HAP-1 (cell line): ENCODE results near the gene PTPRU.

Experiments used
- DNase-seq, 2 experiments: peaks; one replicate each; pipeline ENCODE4 v3.0.0-alpha.2; 2016 to 2020; ENCODE audit warnings: low spot score in 2 of 2
- H3K27me3 ChIP-seq: fragments of 250-450 bp; sonication (Bioruptor Pico); 2 replicates; pipeline ENCODE4 v1.5.1; 2020; ENCODE audit warnings: low read depth, mild to moderate bottlenecking, moderate library complexity
- H3K36me3 ChIP-seq: fragments of 250-450 bp; sonication (Bioruptor Pico); replicated peaks from 2 replicates; pipeline ENCODE4 v1.5.1; 2020; ENCODE audit warnings: mild to moderate bottlenecking
- H3K4me1 ChIP-seq: fragments of 250-450 bp; sonication (Bioruptor Pico); 2 replicates; pipeline ENCODE4 v1.5.1; 2020; ENCODE audit warnings: mild to moderate bottlenecking
- H3K4me3 ChIP-seq: fragments of 250-450 bp; sonication (Bioruptor Pico); 2 replicates; pipeline ENCODE4 v1.5.1; 2020; ENCODE audit warnings: mild to moderate bottlenecking, moderate library complexity
- H3K9me3 ChIP-seq: fragments of 250-450 bp; sonication (Bioruptor Pico); 2 replicates; pipeline ENCODE4 v1.5.1; 2020; ENCODE audit warnings: mild to moderate bottlenecking, moderate library complexity
- in situ Hi-C: fragments of 300-500 bp; cut with MboI; formaldehyde crosslinking; loops from 3 replicates; pipeline ENCODE4 v1.14.3; 2020; ENCODE audit warnings: low sequenced_read_pairs, inconsistent platforms, mixed read lengths

PTPRU gene

GRCh38 chr1:29254346-29254745 lies 18.0 kb downstream of the PTPRU start:
- H3K36me3 ChIP-seq: peaks cover 7% of the 10 kb centered on the region; the same call in 1 of the 2 replicates
- H3K9me3 ChIP-seq: no peaks in the 10 kb centered on the region
- H3K4me1 ChIP-seq: peaks cover 14% of the 10 kb centered on the region
- in situ Hi-C loops: no loop called here
- no peaks in the 10 kb centered on the region for H3K27me3 ChIP-seq
- DNase-seq: no peak
- no peak overlapping the region for H3K4me3 ChIP-seq

GRCh38 chr1:29255134-29255666 lies 18.9 kb downstream of the PTPRU start:
- no peak overlapping the region for H3K4me3 ChIP-seq
- no peaks in the 10 kb centered on the region for H3K27me3 ChIP-seq
- H3K36me3 ChIP-seq: peaks cover 7% of the 10 kb centered on the region; the same call in 1 of the 2 replicates
- H3K9me3 ChIP-seq: no peaks in the 10 kb centered on the region
- DNase-seq: no peak
- in situ Hi-C loops: no loop called here
- H3K4me1 ChIP-seq: peaks cover 12% of the 10 kb centered on the region

- DNase-seq: no peak
- Histone ChIP-seq H3K27me3 (no peaks in the 10 kb centered on the region), H3K9me3 (no peaks in the 10 kb centered on the region), H3K36me3 (peaks cover 14% of the 10 kb centered on the region; the same call in 1 of the 2 replicates), H3K4me3 (no peak overlapping the region), H3K4me1 (peaks cover 12% of the 10 kb centered on the region)
- in situ Hi-C loops: no loop called here
Measured at GRCh38 chr1:29256394-29256793, 20.1 kb downstream of the PTPRU start.

GRCh38 chr1:29256979-29257804 lies 20.9 kb downstream of the PTPRU start:
- H3K9me3 ChIP-seq: no peaks in the 10 kb centered on the region
- in situ Hi-C loops: no loop called here
- H3K36me3 ChIP-seq: peaks cover 14% of the 10 kb centered on the region
- peak in 1 of 2 experiments; percentile 79 for DNase-seq
- H3K4me3 ChIP-seq: no peak overlapping the region
- H3K27me3 ChIP-seq: no peaks in the 10 kb centered on the region
- H3K4me1 ChIP-seq: peaks cover 12% of the 10 kb centered on the region

GRCh38 chr1:29258189-29258975 lies 22.1 kb downstream of the PTPRU start:
- H3K27me3 ChIP-seq: no peaks in the 10 kb centered on the region
- peaks cover 12% of the 10 kb centered on the region for H3K4me1 ChIP-seq
- no peaks in the 10 kb centered on the region for H3K9me3 ChIP-seq
- no peak overlapping the region for H3K4me3 ChIP-seq
- no peak for DNase-seq
- in situ Hi-C loops: no loop called here
- peaks cover 19% of the 10 kb centered on the region for H3K36me3 ChIP-seq

GRCh38 chr1:29258976-29259801 lies 22.9 kb downstream of the PTPRU start:
- no peaks in the 10 kb centered on the region for H3K27me3 ChIP-seq
- peaks cover 19% of the 10 kb centered on the region for H3K36me3 ChIP-seq
- no peak for DNase-seq
- in situ Hi-C loops: no loop called here
- no peaks in the 10 kb centered on the region; the same call in 1 of the 2 replicates for H3K9me3 ChIP-seq
- H3K4me1 ChIP-seq: peaks cover 12% of the 10 kb centered on the region
- no peak overlapping the region for H3K4me3 ChIP-seq

- DNase-seq: no peak
- Histone ChIP-seq H3K9me3 (no peaks in the 10 kb centered on the region; the same call in 1 of the 2 replicates), H3K36me3 (peaks cover 22% of the 10 kb centered on the region), H3K4me3 (no peak overlapping the region), H3K27me3 (no peaks in the 10 kb centered on the region), H3K4me1 (peaks cover 15% of the 10 kb centered on the region)
- in situ Hi-C loops: no loop called here
Measured at GRCh38 chr1:29259802-29260441, 23.6 kb downstream of the PTPRU start.

- Histone ChIP-seq H3K4me3 (no peak overlapping the region), H3K27me3 (no peaks in the 10 kb centered on the region), H3K9me3 (no peaks in the 10 kb centered on the region; the same call in 1 of the 2 replicates), H3K36me3 (peaks cover 23% of the 10 kb centered on the region), H3K4me1 (peaks cover 16% of the 10 kb centered on the region)
- DNase-seq: no peak
- in situ Hi-C loops: no loop called here
Measured at GRCh38 chr1:29260531-29260930, 24.2 kb downstream of the PTPRU start.

GRCh38 chr1:29264773-29265389 lies 28.6 kb downstream of the PTPRU start:
- in situ Hi-C loops: no loop called here
- Histone ChIP-seq H3K27me3 (no peaks in the 10 kb centered on the region), H3K36me3 (peaks cover 16% of the 10 kb centered on the region), H3K4me3 (no peak overlapping the region), H3K9me3 (no peaks in the 10 kb centered on the region; the same call in 1 of the 2 replicates), H3K4me1 (0 out of 2 replicates have a peak, but pooled peaks cover 4% of the 10 kb centered on the region)
- DNase-seq: no peak

- Histone ChIP-seq H3K36me3 (peaks cover 16% of the 10 kb centered on the region), H3K9me3 (no peaks in the 10 kb centered on the region; the same call in 1 of the 2 replicates), H3K4me1 (peaks cover 13% of the 10 kb centered on the region), H3K27me3 (no peaks in the 10 kb centered on the region), H3K4me3 (no peak overlapping the region)
- no peak for DNase-seq
- in situ Hi-C loops: no loop called here
Measured at GRCh38 chr1:29266912-29267311, 30.6 kb downstream of the PTPRU start.

GRCh38 chr1:29267321-29268070 lies 31.2 kb downstream of the PTPRU start:
- Histone ChIP-seq H3K36me3 (peaks cover 12% of the 10 kb centered on the region), H3K4me3 (no peak overlapping the region), H3K9me3 (no peaks in the 10 kb centered on the region; the same call in 1 of the 2 replicates), H3K4me1 (peaks cover 15% of the 10 kb centered on the region), H3K27me3 (no peaks in the 10 kb centered on the region)
- DNase-seq: no peak
- in situ Hi-C loops: no loop called here

- H3K27me3 ChIP-seq: no peaks in the 10 kb centered on the region
- no peak for DNase-seq
- no peaks in the 10 kb centered on the region for H3K9me3 ChIP-seq
- no peak overlapping the region for H3K4me3 ChIP-seq
- peaks cover 15% of the 10 kb centered on the region for H3K4me1 ChIP-seq
- peaks cover 11% of the 10 kb centered on the region for H3K36me3 ChIP-seq
- in situ Hi-C loops: no loop called here
Measured at GRCh38 chr1:29269382-29269781, 33.1 kb downstream of the PTPRU start.
